Loucy (cell line): ENCODE results near the gene OTUD4.

Experiments
- H2AFZ ChIP-seq: fragments of 200-600 bp; sonication (generic); 2 replicates; pipeline ENCODE4 v1.6.0; 2016; ENCODE audit warnings: antibody characterized with exemption, mild to moderate bottlenecking, low read length, moderate library complexity
- H3F3A ChIP-seq: fragments of 200-600 bp; 2 replicates; pipeline ENCODE4 v1.6.0; 2016; ENCODE audit warnings: antibody characterized with exemption, low read depth, mild to moderate bottlenecking
- H3K27me3 ChIP-seq: fragments of 200-600 bp; sonication (generic); 2 replicates; pipeline ENCODE4 v1.6.1; 2014; ENCODE audit warnings: low read length, mild to moderate bottlenecking; ENCODE audit not compliant: insufficient read depth, poor library complexity, severe bottlenecking
- H3K36me3 ChIP-seq: fragments of 200-600 bp; sonication (generic); 2 replicates; pipeline ENCODE4 v1.6.1; 2016; ENCODE audit warnings: low read length; ENCODE audit not compliant: insufficient read depth
- H3K4me1 ChIP-seq: fragments of 200-600 bp; sonication (generic); 2 replicates; pipeline ENCODE4 v1.5.1; 2014; ENCODE audit warnings: low read length, mild to moderate bottlenecking; ENCODE audit not compliant: insufficient read depth, poor library complexity, severe bottlenecking
- H3K4me2 ChIP-seq: fragments of 200-600 bp; sonication (generic); 2 replicates; pipeline ENCODE4 v1.6.0; 2014; ENCODE audit warnings: antibody characterized with exemption, low read length, low read depth, mild to moderate bottlenecking; ENCODE audit not compliant: poor library complexity, severe bottlenecking
- H3K4me3 ChIP-seq: fragments of 200-600 bp; sonication (generic); 2 replicates; pipeline ENCODE4 v1.5.1; 2014; ENCODE audit warnings: low read length, mild to moderate bottlenecking, mixed read lengths; ENCODE audit not compliant: poor library complexity, severe bottlenecking
- H3K79me2 ChIP-seq: fragments of 200-600 bp; sonication (generic); 2 replicates; pipeline ENCODE4 v1.6.1; 2014; ENCODE audit warnings: low read length; ENCODE audit not compliant: insufficient read depth
- H3K9ac ChIP-seq: fragments of 200-600 bp; sonication (generic); 2 replicates; pipeline ENCODE4 v1.6.0; 2014; ENCODE audit warnings: mild to moderate bottlenecking, low read depth, low read length, moderate library complexity; ENCODE audit not compliant: poor library complexity, severe bottlenecking
- H3K9me2 ChIP-seq: fragments of 200-600 bp; sonication (generic); replicated peaks from 2 replicates; pipeline ENCODE4 v1.6.1; 2016; ENCODE audit warnings: low read depth, low read length, mixed read lengths
- H3K9me3 ChIP-seq: fragments of 200-600 bp; sonication (generic); 2 replicates; pipeline ENCODE4 v1.6.1; 2014; ENCODE audit warnings: mild to moderate bottlenecking, antibody characterized with exemption, low read length, low read depth; ENCODE audit not compliant: insufficient read depth
- H4K20me1 ChIP-seq: fragments of 200-600 bp; sonication (generic); 2 replicates; pipeline ENCODE4 v1.6.0; 2014; ENCODE audit warnings: antibody characterized with exemption, low read length, mild to moderate bottlenecking; ENCODE audit not compliant: insufficient read depth, poor library complexity, severe bottlenecking
- CTCF ChIP-seq: fragments of 200-600 bp; sonication (generic); conservative IDR thresholded peaks from 2 replicates; pipeline ENCODE4 v1.5.1; 2014; ENCODE audit warnings: mild to moderate bottlenecking, antibody characterized with exemption, low read length
- EZH2phosphoT487 ChIP-seq: fragments of 200-600 bp; IDR thresholded peaks from 2 replicates; pipeline ENCODE4 v1.6.1; 2018; ENCODE audit warnings: antibody characterized with exemption, mild to moderate bottlenecking, moderate library complexity, borderline replicate concordance

The OTUD4 gene

GRCh38 chr4:145125396-145125795 lies 55.0 kb downstream of the OTUD4 start:
- H3K9ac ChIP-seq = no peak overlapping the region
- TF ChIP-seq CTCF (no peak), EZH2phosphoT487 (no peak)
- H3K27me3 ChIP-seq = no peaks in the 10 kb centered on the region
- H3F3A ChIP-seq = no peaks in the 10 kb centered on the region
- no peaks in the 10 kb centered on the region for H3K9me3 ChIP-seq
- no peak overlapping the region for H2AFZ ChIP-seq
- peaks cover 88% of the 10 kb centered on the region for H3K36me3 ChIP-seq
- no peaks in the 10 kb centered on the region for H3K9me2 ChIP-seq
- no peaks in the 10 kb centered on the region for H4K20me1 ChIP-seq
- H3K79me2 ChIP-seq = no peaks in the 10 kb centered on the region
- H3K4me3 ChIP-seq = no peak overlapping the region
- no peaks in the 10 kb centered on the region for H3K4me1 ChIP-seq
- no peak overlapping the region for H3K4me2 ChIP-seq

GRCh38 chr4:145108128-145108527 lies 72.3 kb downstream of the OTUD4 start:
- Histone ChIP-seq H3K4me3 (no peak overlapping the region), H3K36me3 (peaks cover 81% of the 10 kb centered on the region), H3K4me2 (peak overlapping the region; percentile 11), H3F3A (no peaks in the 10 kb centered on the region), H3K79me2 (peaks cover 31% of the 10 kb centered on the region), H2AFZ (no peak overlapping the region), H3K4me1 (peaks cover 22% of the 10 kb centered on the region), H3K9me3 (no peaks in the 10 kb centered on the region), H4K20me1 (peaks cover 32% of the 10 kb centered on the region), H3K9me2 (no peaks in the 10 kb centered on the region), H3K27me3 (no peaks in the 10 kb centered on the region), H3K9ac (no peak overlapping the region)
- TF ChIP-seq EZH2phosphoT487 = no peak
- TF ChIP-seq CTCF = no peak

DNA sequence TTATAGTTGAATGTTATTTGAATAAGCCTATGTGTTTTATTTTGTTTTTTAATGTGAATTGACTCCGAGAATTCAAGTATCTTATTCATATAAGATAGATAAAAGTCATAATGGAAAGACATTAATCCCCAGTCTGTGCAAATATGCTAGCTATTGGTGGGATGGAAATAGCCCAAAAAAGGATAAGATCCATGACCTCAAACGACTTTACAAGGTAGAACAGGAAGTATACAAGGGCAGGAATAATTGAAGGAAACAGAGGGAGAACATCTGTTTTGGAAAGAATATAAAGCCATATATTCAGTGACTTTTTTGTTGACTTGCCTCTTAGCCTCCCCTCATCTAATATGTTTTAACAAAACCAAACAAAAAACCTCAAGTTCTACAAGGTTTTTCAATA lies 73.3 kb downstream of the OTUD4 start:
- no peak overlapping the region for H3K9ac ChIP-seq
- no peak overlapping the region for H2AFZ ChIP-seq
- peaks cover 32% of the 10 kb centered on the region for H3K4me1 ChIP-seq
- H3K9me3 ChIP-seq = no peaks in the 10 kb centered on the region
- H3K4me3 ChIP-seq = no peak overlapping the region
- H3K36me3 ChIP-seq = peaks cover 71% of the 10 kb centered on the region
- no peaks in the 10 kb centered on the region for H3K27me3 ChIP-seq
- TF ChIP-seq EZH2phosphoT487 (no peak), CTCF (no peak)
- no peaks in the 10 kb centered on the region for H3F3A ChIP-seq
- no peaks in the 10 kb centered on the region for H3K9me2 ChIP-seq
- H3K79me2 ChIP-seq = peaks cover 41% of the 10 kb centered on the region
- peaks cover 43% of the 10 kb centered on the region for H4K20me1 ChIP-seq
- peak overlapping the region; percentile 2 for H3K4me2 ChIP-seq
